HFF-Myc (cell line): Measurements from ENCODE around the gene PC.

Source experiments
- DNase-seq: peaks from one replicate; pipeline ENCODE4 v3.0.0-alpha.2; 2011; ENCODE audit warnings: low read depth; ENCODE audit errors: extremely low read depth
- H3K4me3 ChIP-seq: replicated peaks from 2 replicates; pipeline ENCODE4 v1.5.1; 2011; ENCODE audit warnings: low read depth, mild to moderate bottlenecking, control low read depth, low read length
- CTCF ChIP-seq: IDR thresholded peaks from 2 replicates; pipeline ENCODE4 v1.5.1; 2012; ENCODE audit warnings: mild to moderate bottlenecking, low read depth, low read length, control low read depth; ENCODE audit errors: missing control alignments

Gene PC

DNA sequence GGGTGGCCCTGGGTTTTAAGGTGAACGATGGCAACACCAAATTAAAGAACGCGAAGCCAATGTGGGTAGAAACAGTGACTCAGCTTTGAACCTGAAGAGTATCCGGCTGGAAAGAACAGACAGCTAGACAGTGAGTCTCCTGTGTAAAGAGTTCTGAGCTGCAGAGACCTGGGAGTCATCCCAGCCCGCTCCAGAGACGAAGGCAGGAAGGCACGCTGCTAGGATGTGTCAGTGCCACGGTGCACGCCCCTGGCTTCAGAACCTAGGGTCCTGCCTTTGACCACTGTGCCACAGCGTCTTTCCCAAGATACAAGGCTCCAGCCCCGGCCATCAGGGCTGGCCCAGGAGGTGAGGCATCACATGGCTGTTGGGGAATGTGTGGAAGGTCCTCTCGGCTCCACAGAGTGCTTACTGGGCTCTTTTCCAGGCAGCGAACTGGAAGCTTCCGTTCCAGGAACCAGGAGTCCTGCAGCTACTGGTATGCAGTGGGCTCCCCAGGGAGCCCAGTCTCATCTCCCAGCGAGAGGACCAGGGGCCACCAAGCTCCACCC, 71.4 kb downstream of the PC start:
- DNase-seq: no peak
- no peak overlapping the region for H3K4me3 ChIP-seq
- no peak for TF ChIP-seq CTCF

DNA sequence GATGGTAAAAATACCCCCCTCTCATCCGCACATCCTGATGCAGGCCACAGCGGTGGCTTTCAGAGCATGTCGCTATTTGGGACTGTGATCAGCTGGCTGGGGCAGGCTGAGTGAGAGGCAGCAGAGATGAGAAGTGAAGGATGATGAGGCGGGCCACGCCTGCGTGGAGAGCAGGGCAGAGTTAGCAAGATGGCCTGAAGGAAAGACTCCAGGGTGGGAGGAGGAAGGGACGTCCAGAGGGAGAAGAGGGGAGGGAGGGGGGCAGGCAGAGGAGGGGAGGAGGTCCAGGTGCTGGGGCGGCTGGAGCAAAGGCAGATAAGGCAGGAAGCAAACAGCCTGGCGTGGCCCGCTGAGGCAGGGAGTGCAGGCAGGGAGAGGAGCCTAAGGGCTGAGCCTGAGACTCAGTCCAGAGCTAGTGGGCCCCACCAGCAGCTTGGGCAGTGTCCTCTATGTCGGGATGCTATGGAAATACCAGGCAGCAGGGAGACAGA, 72.2 kb downstream of the PC start:
- no peak for TF ChIP-seq CTCF
- DNase-seq: no peak
- H3K4me3 ChIP-seq: no peak overlapping the region

DNA sequence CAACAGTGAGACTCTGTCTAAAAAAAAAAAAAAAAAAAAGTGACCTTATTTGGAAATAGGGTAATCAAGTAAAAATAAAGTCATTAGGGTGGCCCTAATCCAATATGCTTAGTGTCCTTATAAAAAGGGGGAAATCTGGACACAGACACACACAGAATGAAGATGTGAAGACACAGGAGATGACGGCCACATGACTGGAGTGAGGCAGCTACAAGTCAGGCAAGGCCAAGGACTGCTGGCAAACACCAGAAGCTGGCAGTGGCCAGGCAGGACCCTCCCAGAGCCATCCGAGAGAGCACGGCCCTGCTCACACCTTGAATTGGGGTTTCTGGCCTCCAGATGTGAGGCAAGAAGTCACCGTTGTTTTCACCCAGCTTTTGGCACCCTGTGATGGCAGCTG, 72.7 kb downstream of the PC start:
- no peak overlapping the region for H3K4me3 ChIP-seq
- no peak for DNase-seq
- TF ChIP-seq CTCF: no peak

DNA sequence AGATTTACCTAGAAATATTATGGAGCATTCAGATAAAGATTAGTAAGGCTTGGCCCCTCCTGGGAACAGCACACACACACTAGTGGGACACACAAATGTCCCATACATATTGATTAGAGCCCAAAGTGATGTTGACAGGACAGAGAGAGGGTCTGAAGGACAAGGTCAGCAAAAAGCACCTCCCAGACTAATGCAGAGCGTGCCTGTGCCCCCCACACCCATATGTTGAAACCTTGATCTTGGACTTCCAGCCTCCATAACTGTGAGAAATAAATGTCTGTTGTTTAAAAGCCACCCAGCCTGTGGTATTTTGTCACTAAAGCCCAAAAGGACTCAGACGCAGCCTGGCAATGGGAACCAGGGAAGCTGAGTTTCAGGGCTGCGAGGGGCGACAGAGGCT, 73.7 kb downstream of the PC start:
- no peak overlapping the region for H3K4me3 ChIP-seq
- no peak for TF ChIP-seq CTCF

DNA sequence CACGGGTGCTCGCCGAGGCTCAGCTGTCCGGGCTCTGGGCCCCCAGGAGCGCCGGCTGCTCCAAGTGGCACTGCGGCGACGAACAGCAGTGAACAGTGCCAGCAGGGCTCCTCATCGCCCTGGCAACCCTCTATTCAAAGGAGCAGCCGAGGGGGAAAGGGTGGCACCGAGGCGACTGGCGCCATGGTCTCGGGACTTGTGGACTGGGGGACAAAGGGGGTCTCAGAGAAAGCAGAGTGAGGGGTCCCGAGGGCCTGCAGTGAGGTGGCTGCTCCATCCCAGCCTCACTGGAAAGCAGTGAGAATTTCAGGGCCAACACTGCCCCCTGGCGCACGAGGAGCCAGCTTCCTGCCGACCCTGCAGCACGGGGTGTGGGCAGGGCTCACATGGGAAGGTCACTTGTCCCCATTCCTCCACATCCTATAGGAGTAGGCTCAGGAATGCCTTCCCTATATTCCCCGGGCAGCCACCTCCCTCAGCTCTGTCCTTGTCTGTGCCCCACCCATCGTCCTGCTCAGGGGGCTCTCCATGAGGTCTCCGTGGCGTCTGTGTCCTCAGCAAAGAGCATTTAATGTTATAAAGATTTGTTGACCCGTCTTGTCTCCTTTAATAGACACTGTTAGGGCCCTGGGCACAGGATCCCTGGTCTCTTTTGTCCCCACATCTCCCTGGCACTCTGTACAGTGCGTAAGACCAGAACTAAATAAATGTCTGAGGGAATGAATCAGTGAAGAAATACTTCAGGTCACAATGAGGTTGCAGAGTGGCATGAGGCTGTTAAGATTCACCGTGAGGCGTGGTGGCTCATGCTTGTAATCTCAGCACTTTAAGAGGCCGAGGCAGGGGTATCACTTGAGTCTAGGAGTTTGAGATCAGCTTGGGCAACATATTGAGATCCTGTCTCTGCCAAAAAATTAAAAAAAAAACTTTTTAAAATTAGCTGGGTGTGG, 74.9 kb downstream of the PC start:
- peak; percentile 58 for TF ChIP-seq CTCF
- no peak for DNase-seq
- H3K4me3 ChIP-seq: no peak overlapping the region

More for the DNA sequence above, 73.7 kb downstream of the PC start:
- no peak for DNase-seq

GRCh38 chr11:66882561-66883015, 75.6 kb downstream of the PC start:
- no peak overlapping the region for H3K4me3 ChIP-seq
- TF ChIP-seq CTCF: no peak
- no peak for DNase-seq
